Tibial nerve (tissue), 4 donors: ENCODE measurements around the gene MS4A6E. TPM values are rescaled to one million over a fixed set of nuclear protein-coding genes. Genes with fewer than 3 reads are reported as not detected.

Source experiments
- DNase-seq, 2 donors: peaks; one replicate each; pipeline ENCODE4 v3.0.0-alpha.2; 2019; ENCODE audit warnings: low spot score in 2 of 2
- H3K27ac ChIP-seq, 4 donors: fragments of 200-600 bp; sonication (generic) in 3 of 4; one replicate each; pipeline ENCODE4 v1.5.1; 2017 to 2019; ENCODE audit warnings: mild to moderate bottlenecking in 1 of 4
- H3K27me3 ChIP-seq, 2 donors: fragments of 200-600 bp; sonication (generic) in 1 of 2; one replicate each; pipeline versions ENCODE4 v1.5.1 to v1.6.0; 2017 to 2019
- H3K36me3 ChIP-seq, 3 donors: fragments of 200-600 bp; sonication (generic); one replicate each; pipeline ENCODE4 v1.5.1; 2018 to 2019
- H3K4me1 ChIP-seq, 4 donors: fragments of 200-600 bp; sonication (generic) in 3 of 4; one replicate each; pipeline ENCODE4 v1.5.1; 2017 to 2019
- H3K4me3 ChIP-seq, 4 donors: fragments of 200-600 bp; sonication (generic) in 3 of 4; one replicate each; pipeline ENCODE4 v1.5.1; 2017 to 2019; ENCODE audit warnings: mild to moderate bottlenecking in 1 of 4, moderate library complexity in 1 of 4
- H3K9me3 ChIP-seq, 4 donors: fragments of 200-600 bp; sonication (generic) in 3 of 4; one replicate each; pipeline ENCODE4 v1.5.1; 2017 to 2019
- EP300 ChIP-seq, 2 donors: sonication (generic); formaldehyde crosslinking; IDR thresholded peaks; one replicate each; pipeline ENCODE4 v1.6.1; 2017; ENCODE audit warnings: antibody characterized with exemption in 2 of 2, mild to moderate bottlenecking in 1 of 2
- POLR2A ChIP-seq, 2 donors: fragments of 450-650 bp; IDR thresholded peaks; one replicate each; pipeline ENCODE4 v1.6.1; 2017; ENCODE audit warnings: antibody characterized with exemption in 2 of 2, mild to moderate bottlenecking in 2 of 2, moderate library complexity in 2 of 2
- WGBS, 2 donors: methylation state at CpG; one replicate each; pipeline ENCODE4 v1.1.5; 2018; 5-methylcytosine and 5-hydroxymethylcytosine counted together
- total RNA-seq, 4 donors: library from RNA; depleted of rRNA; stranded (reverse); fragments of >200 nt; gene quantifications; one replicate each; pipeline ENCODE4 v1.1.0, GENCODE V29; 2016
- TF ChIP-seq, protein P1 (sequence below), 5 experiments: fragments of 200-600 bp in 3 of 5; fragments of 450-650 bp in 2 of 5; sonication (generic) in 3 of 5; IDR thresholded peaks; one replicate each; pipeline ENCODE4 v1.5.1; 2016 to 2019; ENCODE audit warnings: antibody characterized with exemption in 5 of 5, mild to moderate bottlenecking in 3 of 5, moderate library complexity in 2 of 5

The MS4A6E gene
- total RNA-seq, 4 donors from 2014 or later = not detected

DNA sequence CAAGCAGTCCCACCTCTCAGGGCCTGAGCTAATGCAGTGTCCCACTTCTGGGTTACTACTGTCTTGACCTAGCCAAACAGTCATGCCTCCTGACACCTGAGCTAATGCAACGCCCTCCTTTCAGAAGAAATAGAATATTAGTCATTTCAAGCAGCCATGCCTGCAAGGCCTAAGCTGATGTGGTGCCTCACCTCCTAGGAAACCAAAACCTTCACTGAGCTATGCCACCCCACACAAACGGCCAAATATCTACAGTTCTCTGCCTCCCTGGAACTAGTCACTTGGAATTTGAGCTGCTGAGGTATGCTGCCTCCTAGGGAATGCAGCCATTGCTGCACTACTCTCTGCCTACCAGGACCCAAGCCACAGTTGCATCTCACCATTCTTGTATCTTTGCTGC lies 8.3 kb upstream of the MS4A6E start:
- H3K27me3 ChIP-seq = no peaks in the 10 kb centered on the region
- H3K4me3 ChIP-seq = no peak overlapping the region
- H3K27ac ChIP-seq = no peak overlapping the region
- no peaks in the 10 kb centered on the region for H3K36me3 ChIP-seq
- H3K4me1 ChIP-seq = no peaks in the 10 kb centered on the region
- TF ChIP-seq EP300 (IDR thresholded peaks at IDR 0.05) (no peak), POLR2A (IDR thresholded peaks at IDR 0.05) (no peak)
- TF ChIP-seq, protein P1, sequence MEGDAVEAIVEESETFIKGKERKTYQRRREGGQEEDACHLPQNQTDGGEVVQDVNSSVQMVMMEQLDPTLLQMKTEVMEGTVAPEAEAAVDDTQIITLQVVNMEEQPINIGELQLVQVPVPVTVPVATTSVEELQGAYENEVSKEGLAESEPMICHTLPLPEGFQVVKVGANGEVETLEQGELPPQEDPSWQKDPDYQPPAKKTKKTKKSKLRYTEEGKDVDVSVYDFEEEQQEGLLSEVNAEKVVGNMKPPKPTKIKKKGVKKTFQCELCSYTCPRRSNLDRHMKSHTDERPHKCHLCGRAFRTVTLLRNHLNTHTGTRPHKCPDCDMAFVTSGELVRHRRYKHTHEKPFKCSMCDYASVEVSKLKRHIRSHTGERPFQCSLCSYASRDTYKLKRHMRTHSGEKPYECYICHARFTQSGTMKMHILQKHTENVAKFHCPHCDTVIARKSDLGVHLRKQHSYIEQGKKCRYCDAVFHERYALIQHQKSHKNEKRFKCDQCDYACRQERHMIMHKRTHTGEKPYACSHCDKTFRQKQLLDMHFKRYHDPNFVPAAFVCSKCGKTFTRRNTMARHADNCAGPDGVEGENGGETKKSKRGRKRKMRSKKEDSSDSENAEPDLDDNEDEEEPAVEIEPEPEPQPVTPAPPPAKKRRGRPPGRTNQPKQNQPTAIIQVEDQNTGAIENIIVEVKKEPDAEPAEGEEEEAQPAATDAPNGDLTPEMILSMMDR (IDR thresholded peaks at IDR 0.05) = no peak
- 74 to 78% methylated on average over 2 of the region's 2 CpGs for WGBS, 2 donors
- H3K9me3 ChIP-seq = peaks cover 0 to 31% (median 4%) of the 10 kb centered on the region in 4 donors
- no peak for DNase-seq

DNA sequence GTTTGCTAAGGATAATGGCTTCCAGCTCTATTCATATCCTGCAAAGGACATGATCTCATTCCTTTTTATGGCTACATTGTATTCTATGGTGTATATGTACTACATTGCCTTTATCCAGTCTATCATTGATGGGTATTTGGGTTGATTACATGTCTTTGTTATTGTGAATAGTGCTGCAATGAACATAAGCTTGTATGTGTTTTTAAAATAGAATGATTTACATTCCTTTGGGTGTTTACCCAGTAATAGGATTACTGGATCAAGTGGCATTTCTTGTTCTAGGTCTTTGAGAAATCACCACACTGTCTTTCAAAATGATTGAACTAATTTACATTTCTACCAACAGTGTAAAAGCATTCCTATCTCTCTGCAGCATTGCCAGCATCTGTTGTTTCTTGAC lies 6.0 kb upstream of the MS4A6E start:
- H3K4me1 ChIP-seq = no peaks in the 10 kb centered on the region
- no peak for TF ChIP-seq POLR2A (IDR thresholded peaks at IDR 0.05)
- no peak for TF ChIP-seq EP300 (IDR thresholded peaks at IDR 0.05)
- TF ChIP-seq, protein P1 (IDR thresholded peaks at IDR 0.05) = no peak
- H3K27ac ChIP-seq = no peak overlapping the region
- peaks cover 0 to 38% (median 4%) of the 10 kb centered on the region in 4 donors for H3K9me3 ChIP-seq
- H3K4me3 ChIP-seq = no peak overlapping the region
- H3K36me3 ChIP-seq = no peaks in the 10 kb centered on the region
- no peak for DNase-seq
- H3K27me3 ChIP-seq = no peaks in the 10 kb centered on the region

DNA sequence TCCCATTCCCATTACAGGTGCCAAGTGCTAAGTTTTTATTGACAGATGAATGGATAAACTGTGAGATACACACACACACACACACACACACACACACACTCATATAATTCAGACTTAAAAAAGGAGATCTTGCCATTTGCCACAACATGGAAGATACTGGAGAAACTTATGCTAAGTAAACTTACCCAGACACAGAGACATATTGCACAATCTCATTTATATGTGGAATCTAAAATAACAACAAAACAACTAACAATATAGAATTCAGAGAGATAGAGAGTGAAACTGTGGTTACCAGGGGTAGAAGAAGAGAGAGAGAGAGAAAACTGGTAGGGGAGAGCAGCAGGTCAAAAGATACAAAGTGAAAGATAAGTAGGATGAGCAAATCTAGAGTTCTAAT lies 1.4 kb downstream of the MS4A6E start:
- no peak for DNase-seq
- Histone ChIP-seq H3K36me3 (no peaks in the 10 kb centered on the region), H3K4me1 (no peaks in the 10 kb centered on the region), H3K27ac (no peak overlapping the region), H3K27me3 (no peaks in the 10 kb centered on the region), H3K4me3 (no peak overlapping the region), H3K9me3 (peaks cover 0 to 32% (median 3%) of the 10 kb centered on the region in 4 donors)
- no peak for TF ChIP-seq EP300 (IDR thresholded peaks at IDR 0.05)
- TF ChIP-seq, protein P1 (IDR thresholded peaks at IDR 0.05) = no peak
- no peak for TF ChIP-seq POLR2A (IDR thresholded peaks at IDR 0.05)

DNA sequence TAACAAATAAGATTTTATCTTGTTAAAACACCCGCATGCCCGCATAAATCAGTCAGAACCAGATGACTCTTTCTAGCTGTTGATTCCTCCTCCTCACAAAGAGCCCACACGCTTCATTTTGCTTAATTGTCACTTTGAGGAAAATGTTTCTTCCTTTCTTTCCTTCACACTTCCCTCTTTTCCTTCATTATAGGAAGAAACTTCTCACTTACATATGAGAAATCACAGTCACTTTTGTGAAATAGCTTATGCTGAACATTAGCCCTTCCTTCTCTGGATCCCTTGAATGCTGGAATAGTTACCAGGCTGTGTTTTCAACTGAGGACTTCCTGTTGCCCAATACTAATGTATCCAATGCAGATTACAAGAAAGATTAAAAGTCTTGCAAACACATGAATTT lies 5.8 kb downstream of the MS4A6E start:
- 53 to 83% methylated on average over 3 of the region's 3 CpGs for WGBS, 2 donors
- Histone ChIP-seq H3K36me3 (no peaks in the 10 kb centered on the region), H3K4me3 (no peak overlapping the region), H3K27me3 (no peaks in the 10 kb centered on the region), H3K27ac (peak overlapping the region in 1 of 4 donors; percentile 15), H3K9me3 (peaks cover 0 to 16% (median 3%) of the 10 kb centered on the region in 4 donors), H3K4me1 (no peaks in the 10 kb centered on the region)
- no peak for DNase-seq
- no peak for TF ChIP-seq POLR2A (IDR thresholded peaks at IDR 0.05)
- TF ChIP-seq, protein P1 (IDR thresholded peaks at IDR 0.05) = no peak
- peak; percentile 71 to 72 for TF ChIP-seq EP300 (IDR thresholded peaks at IDR 0.05)

DNA sequence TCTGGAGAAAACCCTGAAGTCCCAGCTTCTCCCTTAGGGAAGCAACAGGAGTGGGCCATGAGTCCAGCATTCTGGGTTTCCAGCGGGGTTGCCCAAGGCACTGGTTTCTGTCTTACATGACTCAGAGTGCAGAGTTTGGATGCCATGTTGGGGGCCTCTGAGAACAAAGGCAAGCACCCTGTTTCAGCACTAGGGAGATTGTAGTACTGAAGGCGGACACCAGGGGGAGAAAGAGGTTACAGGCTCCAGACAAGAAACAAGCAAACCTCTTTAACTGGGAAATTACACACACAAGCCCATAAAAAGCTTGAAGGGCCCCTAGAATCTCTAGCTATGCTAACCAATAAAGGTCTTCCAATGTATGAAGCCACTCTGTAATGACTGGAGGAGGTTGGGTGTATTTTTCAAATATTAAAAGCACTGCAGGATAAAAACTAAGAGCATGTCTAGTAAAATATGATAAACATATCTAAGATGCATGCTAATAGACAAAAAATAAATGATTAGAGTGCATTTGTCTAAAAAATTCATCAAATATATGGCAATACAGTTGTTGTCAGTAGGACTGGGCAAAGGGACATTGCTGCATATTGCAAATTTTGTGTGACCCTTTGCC lies 7.1 kb downstream of the MS4A6E start:
- no peak overlapping the region for H3K4me3 ChIP-seq
- no peaks in the 10 kb centered on the region for H3K27me3 ChIP-seq
- TF ChIP-seq, protein P1 (IDR thresholded peaks at IDR 0.05) = peak; percentile 37 to 72 (median 48)
- TF ChIP-seq EP300 (IDR thresholded peaks at IDR 0.05) = no peak
- DNase-seq = peak; percentile 58 to 89
- peaks cover 0 to 12% (median 3%) of the 10 kb centered on the region in 4 donors for H3K9me3 ChIP-seq
- 22 to 24% methylated on average over 2 of the region's 2 CpGs for WGBS, 2 donors
- H3K36me3 ChIP-seq = no peaks in the 10 kb centered on the region
- no peaks in the 10 kb centered on the region for H3K4me1 ChIP-seq
- no peak overlapping the region for H3K27ac ChIP-seq
